Posterior vena cava (tissue), 2 donors: ENCODE results near the gene GALNT18. TPM values are rescaled to one million over a fixed set of nuclear protein-coding genes. Genes with fewer than 3 reads are reported as not detected.

Experiments
- DNase-seq: peaks from one replicate; pipeline ENCODE4 v3.0.0-alpha.2; 2020; ENCODE audit warnings: low spot score
- intact Hi-C, 2 donors: fragments of 100-400 bp; cut with DNase I; formaldehyde crosslinking; loops; one replicate each; pipeline versions ENCODE4 v1.14.1 to v1.14.2; 2022 to 2023
- total RNA-seq, 2 donors: library from RNA; stranded (reverse); fragmentation: NEBNext Ultra II Directional; extraction: Animal tissue kit (Norgen Biotek cat#: 25700); gene quantifications; one replicate each; pipeline ENCODE4 v1.2.1, GENCODE V29; 2021
- donor health status: DM: yes; HTN: yes; CAD: no.
- donor health status: DM: yes; HTN: yes; CAD: no.

GALNT18 gene
- total RNA-seq, 2 donors from 2014 or later = 21.4 to 28.0 TPM

- intact Hi-C loops = no loop called here
- DNase-seq = no peak
These were observed 302.8 kb downstream of the GALNT18 start for GRCh38 chr11:11318961-11319360.

GRCh38 chr11:11318461-11318860, 303.3 kb downstream of the GALNT18 start:
- intact Hi-C loops = no loop called here
- no peak for DNase-seq

- intact Hi-C loops = no loop called here
These were observed 305.1 kb downstream of the GALNT18 start for GRCh38 chr11:11316651-11317230.

GRCh38 chr11:11313902-11314692, 307.7 kb downstream of the GALNT18 start:
- intact Hi-C loops = no loop called here
- DNase-seq = no peak

More at GRCh38 chr11:11316651-11317230, 305.1 kb downstream of the GALNT18 start:
- DNase-seq = no peak

- intact Hi-C loops = no loop called here
- no peak for DNase-seq
These were observed 308.4 kb downstream of the GALNT18 start for GRCh38 chr11:11313426-11313825.

- intact Hi-C loops = no loop called here
- DNase-seq = no peak
These were observed 309.1 kb downstream of the GALNT18 start for GRCh38 chr11:11312738-11313137.

- intact Hi-C loops = no loop called here
- no peak for DNase-seq
These were observed 310.6 kb downstream of the GALNT18 start for GRCh38 chr11:11311169-11311568.

- intact Hi-C loops = no loop called here
- DNase-seq = no peak
These were observed 311.9 kb downstream of the GALNT18 start for GRCh38 chr11:11309906-11310305.

GRCh38 chr11:11308249-11308648, 313.6 kb downstream of the GALNT18 start:
- intact Hi-C loops = no loop called here

GRCh38 chr11:11306855-11307254, 314.9 kb downstream of the GALNT18 start:
- DNase-seq = no peak
- intact Hi-C loops = no loop called here

More at GRCh38 chr11:11308249-11308648, 313.6 kb downstream of the GALNT18 start:
- DNase-seq = no peak

- intact Hi-C loops = loop anchor here in 1 of 2 donors (5.0 kb wide), 1 partner anchor 462 kb away; no protein-coding TSS in a partner anchor
- no peak for DNase-seq
These were observed 317.3 kb downstream of the GALNT18 start for GRCh38 chr11:11304550-11304949.

- DNase-seq = no peak
- intact Hi-C loops = loop anchor here in 1 of 2 donors (5.0 kb wide), 1 partner anchor 460 kb away; no protein-coding TSS in a partner anchor
These were observed 319.2 kb downstream of the GALNT18 start for GRCh38 chr11:11302565-11302964.

- intact Hi-C loops = loop anchor here in 1 of 2 donors (5.0 kb wide), 1 partner anchor 459 kb away; no protein-coding TSS in a partner anchor
- DNase-seq = no peak
These were observed 320.6 kb downstream of the GALNT18 start for GRCh38 chr11:11301212-11301611.

GRCh38 chr11:11297578-11297977, 324.2 kb downstream of the GALNT18 start:
- no peak for DNase-seq
- intact Hi-C loops = no loop called here

- DNase-seq = no peak
- intact Hi-C loops = no loop called here
These were observed 325.4 kb downstream of the GALNT18 start for GRCh38 chr11:11296434-11296833.

GRCh38 chr11:11294551-11294855, 327.3 kb downstream of the GALNT18 start:
- intact Hi-C loops = no loop called here
- no peak for DNase-seq

- intact Hi-C loops = no loop called here
These were observed 327.8 kb downstream of the GALNT18 start for GRCh38 chr11:11293798-11294550.

GRCh38 chr11:11292839-11293238, 329.0 kb downstream of the GALNT18 start:
- DNase-seq = no peak
- intact Hi-C loops = no loop called here

More at GRCh38 chr11:11293798-11294550, 327.8 kb downstream of the GALNT18 start:
- DNase-seq = no peak

- DNase-seq = no peak
- intact Hi-C loops = no loop called here
These were observed 330.5 kb downstream of the GALNT18 start for GRCh38 chr11:11291041-11292015.
